NB4 (cell line): Measurements from ENCODE around the gene RABL3.

Experiments
- CTCF ChIP-seq: IDR thresholded peaks from one replicate; pipeline ENCODE4 v1.5.1; 2012; ENCODE audit warnings: low read depth, low read length
- MAX ChIP-seq: IDR thresholded peaks from 2 replicates; pipeline ENCODE4 v1.6.1; 2011; ENCODE audit warnings: low read depth, low read length
- MYC ChIP-seq: IDR thresholded peaks from 2 replicates; pipeline ENCODE4 v1.6.1; 2011; ENCODE audit warnings: low read depth, low read length
- POLR2A ChIP-seq: IDR thresholded peaks from 2 replicates; pipeline ENCODE4 v1.6.1; 2011; ENCODE audit warnings: mild to moderate bottlenecking; ENCODE audit not compliant: insufficient read length; ENCODE audit errors: extremely low read depth

- TF ChIP-seq CTCF (no peak), POLR2A (no peak), MAX (no peak), MYC (no peak)
These were observed 48.7 kb upstream of the RABL3 start for GRCh38 chr3:120791010-120791409.
